ENCODE measurements around the gene NEK9.

The NEK9 gene

DNA sequence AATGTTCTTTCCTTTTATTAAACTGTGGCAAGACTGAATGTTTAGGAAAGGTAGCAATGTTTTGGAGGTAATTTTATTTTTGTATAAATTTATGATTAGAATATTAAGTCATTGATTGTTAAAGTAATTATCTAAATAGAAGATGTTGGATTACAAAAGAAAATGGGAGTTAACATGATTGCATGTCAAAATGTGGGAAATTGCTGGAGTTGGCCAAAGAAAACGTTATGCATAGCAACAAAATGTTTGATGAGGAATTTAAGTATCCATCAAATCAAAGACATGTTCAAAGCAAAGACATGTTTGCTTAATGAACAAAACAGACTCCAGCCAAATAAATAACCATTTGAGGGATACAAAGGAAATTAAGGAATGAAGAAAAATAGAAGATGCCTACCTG is 72.4 kb downstream of the NEK9 start:
- WGBS, result no CpG with 5 or more reads among the region's 1 CpG

DNA sequence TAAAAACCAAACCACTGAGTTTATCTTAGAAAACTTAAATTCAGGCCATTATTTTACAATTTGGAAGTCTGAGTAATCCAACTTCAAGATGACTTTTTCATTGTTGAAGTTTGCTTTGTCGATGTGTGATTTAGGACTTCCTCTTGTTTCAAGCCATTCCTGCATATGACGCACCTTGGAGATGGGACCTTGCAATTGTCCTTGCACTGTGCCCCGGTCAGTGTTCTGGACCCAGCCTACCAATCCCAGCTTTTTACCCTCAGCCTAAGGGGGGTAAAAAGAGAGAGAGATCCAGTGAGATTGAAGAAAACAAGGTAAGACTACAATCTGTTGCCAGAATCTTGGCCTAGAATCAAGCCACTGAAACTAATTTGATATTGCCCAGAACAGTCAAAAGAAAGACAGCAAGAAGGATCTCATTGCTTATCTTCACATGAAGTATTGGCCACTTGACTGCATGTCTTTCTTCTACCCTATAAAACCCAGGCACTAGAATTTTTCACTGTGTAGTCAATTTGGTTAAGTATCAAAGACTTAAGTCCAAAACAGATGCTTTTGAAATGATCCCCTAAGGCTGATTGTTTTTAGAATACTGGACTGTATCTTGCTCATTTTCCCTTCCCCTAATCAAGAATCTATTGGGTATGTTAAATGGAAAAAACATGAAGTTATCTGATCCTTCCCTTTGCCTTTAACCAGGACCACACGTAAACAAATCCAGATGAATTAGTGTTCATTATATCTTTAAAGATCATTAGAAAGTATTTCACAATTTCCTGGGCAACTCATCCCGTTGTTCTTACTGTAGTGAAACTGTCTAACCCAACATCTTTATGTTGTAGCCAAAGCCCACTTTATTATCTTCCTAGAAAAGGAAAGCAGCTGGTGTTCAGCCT is 73.2 kb downstream of the NEK9 start:
- no peak overlapping the region for H2AK5ac ChIP-seq (ENCODE audit: low read length, severe bottlenecking)
- H3K79me1 ChIP-seq (replicated peaks; ENCODE audit: low read length, poor library complexity, severe bottlenecking), result peaks cover 15% of the 10 kb centered on the region
- H3K23ac ChIP-seq (ENCODE audit: low read length in 2 of 2), result no peak overlapping the region
- H3K36me3 ChIP-seq (ENCODE audit: control insufficient read depth in 1 of 2, insufficient read depth in 2 of 2, low read depth in 1 of 2, low read length in 2 of 2), result peaks cover 0 to under 1% of the 10 kb centered on the region in 2 experiments
- no peak overlapping the region for H3K18ac ChIP-seq (ENCODE audit: low read depth in 1 of 2, low read length in 2 of 2)
- H3K4me2 ChIP-seq (ENCODE audit: low read length, poor library complexity, severe bottlenecking), result no peak overlapping the region
- no peak overlapping the region for H2BK120ac ChIP-seq (ENCODE audit: low read depth, low read length)
- no peak overlapping the region for H2BK12ac ChIP-seq (ENCODE audit: low read length in 2 of 2)
- DNase-seq, result peak; percentile 45
- no peak overlapping the region for H3K14ac ChIP-seq (ENCODE audit: low read length in 2 of 2)
- H4K8ac ChIP-seq (ENCODE audit: low read length), result peak overlapping the region; percentile 59
- no peak overlapping the region for H2BK5ac ChIP-seq (ENCODE audit: low read depth, low read length, poor library complexity, severe bottlenecking)
- H3K9ac ChIP-seq (ENCODE audit: low read length), result peak overlapping the region; percentile 75
- 81% methylated on average over 3 of the region's 5 CpGs for WGBS
- H3K27ac ChIP-seq (ENCODE audit: low read length, poor library complexity, severe bottlenecking), result no peak overlapping the region
- peak overlapping the region in 1 of 2 experiments; percentile 14 for H3K4me3 ChIP-seq (ENCODE audit: insufficient read depth in 1 of 2, low read depth in 1 of 2, low read length in 2 of 2)
- no peaks in the 10 kb centered on the region for H3K9me3 ChIP-seq (ENCODE audit: control insufficient read depth, low read length)
- H3K27me3 ChIP-seq (ENCODE audit: control insufficient read depth in 1 of 2, insufficient read depth in 1 of 2, low read length in 2 of 2), result no peaks in the 10 kb centered on the region
- H2BK15ac ChIP-seq (ENCODE audit: low read depth, poor library complexity, severe bottlenecking), result no peak overlapping the region
- H2AFZ ChIP-seq (ENCODE audit: low read depth, low read length), result no peak overlapping the region
- H3K4ac ChIP-seq (ENCODE audit: low read depth in 1 of 2, low read length in 2 of 2), result no peak overlapping the region
- peaks cover 4% of the 10 kb centered on the region for H3K4me1 ChIP-seq (ENCODE audit: control insufficient read depth, insufficient read depth, low read depth, low read length)
- no peak overlapping the region for H4K91ac ChIP-seq (ENCODE audit: low read length)

More for the DNA sequence above, 72.4 kb downstream of the NEK9 start:
- Histone ChIP-seq H2BK120ac (ENCODE audit: low read depth, low read length) (no peak overlapping the region), H3K4me1 (ENCODE audit: control insufficient read depth, insufficient read depth, low read depth, low read length) (peaks cover 4% of the 10 kb centered on the region), H3K23ac (ENCODE audit: low read length in 2 of 2) (no peak overlapping the region), H3K9me3 (ENCODE audit: control insufficient read depth, low read length) (no peaks in the 10 kb centered on the region), H2AFZ (ENCODE audit: low read depth, low read length) (no peak overlapping the region), H3K9ac (ENCODE audit: low read length) (peak overlapping the region; percentile 75), H2BK5ac (ENCODE audit: low read depth, low read length, poor library complexity, severe bottlenecking) (no peak overlapping the region), H3K4me3 (ENCODE audit: insufficient read depth in 1 of 2, low read depth in 1 of 2, low read length in 2 of 2) (peak overlapping the region in 1 of 2 experiments; percentile 14), H4K8ac (ENCODE audit: low read length) (no peak overlapping the region), H2BK15ac (ENCODE audit: low read depth, poor library complexity, severe bottlenecking) (no peak overlapping the region), H2BK12ac (ENCODE audit: low read length in 2 of 2) (no peak overlapping the region), H3K79me1 (replicated peaks; ENCODE audit: low read length, poor library complexity, severe bottlenecking) (peaks cover 11% of the 10 kb centered on the region), H2AK5ac (ENCODE audit: low read length, severe bottlenecking) (no peak overlapping the region), H3K4me2 (ENCODE audit: low read length, poor library complexity, severe bottlenecking) (no peak overlapping the region), H3K14ac (ENCODE audit: low read length in 2 of 2) (no peak overlapping the region), H3K27ac (ENCODE audit: low read length, poor library complexity, severe bottlenecking) (no peak overlapping the region), H3K27me3 (ENCODE audit: control insufficient read depth in 1 of 2, insufficient read depth in 1 of 2, low read length in 2 of 2) (no peaks in the 10 kb centered on the region), H4K91ac (ENCODE audit: low read length) (no peak overlapping the region), H3K18ac (ENCODE audit: low read depth in 1 of 2, low read length in 2 of 2) (no peak overlapping the region), H3K4ac (ENCODE audit: low read depth in 1 of 2, low read length in 2 of 2) (no peak overlapping the region), H3K36me3 (ENCODE audit: control insufficient read depth in 1 of 2, insufficient read depth in 2 of 2, low read depth in 1 of 2, low read length in 2 of 2) (no peaks in the 10 kb centered on the region)
- DNase-seq, result no peak

DNA sequence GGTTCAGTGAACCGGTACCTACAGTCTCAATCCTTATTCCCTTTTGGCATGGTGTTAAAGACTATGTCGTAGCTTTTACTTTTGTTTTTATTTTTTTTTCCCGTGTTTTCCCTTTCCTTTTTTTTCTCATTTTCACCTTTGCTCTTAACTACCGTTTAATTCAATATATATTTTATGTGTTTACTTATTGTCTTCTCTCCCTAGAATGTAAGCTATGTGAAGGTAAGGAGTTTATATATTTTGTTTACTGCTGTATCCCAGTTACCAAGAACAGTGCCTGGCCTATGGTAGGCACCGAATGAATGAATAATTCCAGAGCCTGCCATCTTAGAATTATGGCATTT is 75.3 kb downstream of the NEK9 start:
- no peaks in the 10 kb centered on the region for H3K9me3 ChIP-seq (ENCODE audit: control insufficient read depth, low read length)
- peaks cover 10% of the 10 kb centered on the region for H3K79me1 ChIP-seq (replicated peaks; ENCODE audit: low read length, poor library complexity, severe bottlenecking)
- H3K18ac ChIP-seq (ENCODE audit: low read depth in 1 of 2, low read length in 2 of 2), result no peak overlapping the region
- no peak overlapping the region for H2BK120ac ChIP-seq (ENCODE audit: low read depth, low read length)
- H3K4me1 ChIP-seq (ENCODE audit: control insufficient read depth, insufficient read depth, low read depth, low read length), result peaks cover 4% of the 10 kb centered on the region
- no peaks in the 10 kb centered on the region for H3K27me3 ChIP-seq (ENCODE audit: control insufficient read depth in 1 of 2, insufficient read depth in 1 of 2, low read length in 2 of 2)
- DNase-seq, result no peak
- H3K4ac ChIP-seq (ENCODE audit: low read depth in 1 of 2, low read length in 2 of 2), result peak overlapping the region in 1 of 2 experiments; percentile 68
- no peak overlapping the region for H4K91ac ChIP-seq (ENCODE audit: low read length)
- H2BK12ac ChIP-seq (ENCODE audit: low read length in 2 of 2), result no peak overlapping the region
- peak overlapping the region; percentile 63 to 79 for H3K4me3 ChIP-seq (ENCODE audit: insufficient read depth in 1 of 2, low read depth in 1 of 2, low read length in 2 of 2)
- no peak overlapping the region for H2AK5ac ChIP-seq (ENCODE audit: low read length, severe bottlenecking)
- H2AFZ ChIP-seq (ENCODE audit: low read depth, low read length), result no peak overlapping the region
- H4K8ac ChIP-seq (ENCODE audit: low read length), result peak overlapping the region; percentile 35
- no peak overlapping the region for H3K27ac ChIP-seq (ENCODE audit: low read length, poor library complexity, severe bottlenecking)
- H3K23ac ChIP-seq (ENCODE audit: low read length in 2 of 2), result no peak overlapping the region
- H3K14ac ChIP-seq (ENCODE audit: low read length in 2 of 2), result no peak overlapping the region
- H3K4me2 ChIP-seq (ENCODE audit: low read length, poor library complexity, severe bottlenecking), result peak overlapping the region; percentile 64
- H2BK5ac ChIP-seq (ENCODE audit: low read depth, low read length, poor library complexity, severe bottlenecking), result no peak overlapping the region
- no peak overlapping the region for H2BK15ac ChIP-seq (ENCODE audit: low read depth, poor library complexity, severe bottlenecking)
- WGBS, result 83% methylated on average over 1 of the region's 5 CpGs
- H3K36me3 ChIP-seq (ENCODE audit: control insufficient read depth in 1 of 2, insufficient read depth in 2 of 2, low read depth in 1 of 2, low read length in 2 of 2), result peaks cover 0 to 6% of the 10 kb centered on the region in 2 experiments
- peak overlapping the region; percentile 93 for H3K9ac ChIP-seq (ENCODE audit: low read length)

DNA sequence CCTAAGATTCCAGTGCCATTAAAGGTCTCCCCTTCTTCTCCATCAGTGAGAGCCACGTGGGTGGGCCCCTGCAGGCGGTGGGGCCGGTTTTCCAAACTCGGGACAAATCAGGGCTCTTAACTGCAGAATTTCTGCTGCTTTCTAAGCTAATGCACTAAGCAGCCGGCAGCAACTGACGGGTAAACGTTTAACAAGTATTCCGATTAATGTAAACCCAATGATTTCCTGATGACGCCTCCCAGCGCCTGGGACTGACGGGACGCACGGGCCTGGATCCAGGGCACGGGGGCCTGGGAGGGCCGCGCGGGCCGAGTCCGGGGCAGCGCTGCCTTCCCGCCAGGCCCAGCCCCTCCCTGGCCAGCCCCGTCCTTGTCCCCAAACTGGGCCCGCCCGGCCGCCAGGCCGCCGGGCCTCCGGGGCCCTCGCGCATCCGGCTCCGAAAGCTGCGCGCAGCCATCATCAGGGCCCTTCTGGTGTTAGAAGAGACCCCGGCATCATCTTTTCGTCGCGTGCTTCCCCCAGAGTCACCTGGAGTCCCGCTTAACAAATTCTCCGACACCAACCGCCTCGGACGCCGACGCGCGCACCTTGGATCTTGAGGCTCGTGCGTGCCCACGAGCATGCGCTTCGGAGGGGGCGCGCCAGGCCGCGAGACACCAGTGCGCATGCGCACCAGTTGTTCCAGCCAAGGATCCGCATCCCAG is 75.8 kb downstream of the NEK9 start, which contains the start of gene MLH3:
Gene MLH3 (minus strand): TSS at position 616 of the 704 bp plus-strand sequence. CDS start 1,812 bp downstream, outside the sequence.
- peak within 1 kb of the TSS; percentile 68 to 94 for H3K4ac ChIP-seq (ENCODE audit: low read depth in 1 of 2, low read length in 2 of 2)
- peak within 1 kb of the TSS; percentile 64 for H3K4me2 ChIP-seq (ENCODE audit: low read length, poor library complexity, severe bottlenecking)
- peak within 1 kb of the TSS in 1 of 2 experiments; percentile 69 for H3K23ac ChIP-seq (ENCODE audit: low read length in 2 of 2)
- peak within 1 kb of the TSS; percentile 49 for H4K91ac ChIP-seq (ENCODE audit: low read length)
- no peak within 1 kb of the TSS for H2AK5ac ChIP-seq (ENCODE audit: low read length, severe bottlenecking)
- DNase-seq, result peak; percentile 76
- no peaks in the 10 kb centered on the region for H3K9me3 ChIP-seq (ENCODE audit: control insufficient read depth, low read length)
- H2BK5ac ChIP-seq (ENCODE audit: low read depth, low read length, poor library complexity, severe bottlenecking), result no peak within 1 kb of the TSS
- H2BK15ac ChIP-seq (ENCODE audit: low read depth, poor library complexity, severe bottlenecking), result peak within 1 kb of the TSS; percentile 100
- peaks cover 0 to 6% of the 10 kb centered on the region in 2 experiments for H3K36me3 ChIP-seq (ENCODE audit: control insufficient read depth in 1 of 2, insufficient read depth in 2 of 2, low read depth in 1 of 2, low read length in 2 of 2)
- peak within 1 kb of the TSS; percentile 67 for H3K27ac ChIP-seq (ENCODE audit: low read length, poor library complexity, severe bottlenecking)
- WGBS, result 2% methylated on average over 58 of the region's 59 CpGs
- peak within 1 kb of the TSS; percentile 93 for H3K9ac ChIP-seq (ENCODE audit: low read length)
- no peak within 1 kb of the TSS for H2BK12ac ChIP-seq (ENCODE audit: low read length in 2 of 2)
- H4K8ac ChIP-seq (ENCODE audit: low read length), result peak within 1 kb of the TSS; percentile 35
- peaks cover 12% of the 10 kb centered on the region for H3K79me1 ChIP-seq (replicated peaks; ENCODE audit: low read length, poor library complexity, severe bottlenecking)
- H2BK120ac ChIP-seq (ENCODE audit: low read depth, low read length), result peak within 1 kb of the TSS; percentile 12
- H3K4me3 ChIP-seq (ENCODE audit: insufficient read depth in 1 of 2, low read depth in 1 of 2, low read length in 2 of 2), result peak within 1 kb of the TSS; percentile 63 to 79
- no peaks in the 10 kb centered on the region for H3K27me3 ChIP-seq (ENCODE audit: control insufficient read depth in 1 of 2, insufficient read depth in 1 of 2, low read length in 2 of 2)
- peak within 1 kb of the TSS; percentile 73 for H2AFZ ChIP-seq (ENCODE audit: low read depth, low read length)
- H3K4me1 ChIP-seq (ENCODE audit: control insufficient read depth, insufficient read depth, low read depth, low read length), result peaks cover 4% of the 10 kb centered on the region
- no peak within 1 kb of the TSS for H3K14ac ChIP-seq (ENCODE audit: low read length in 2 of 2)
- peak within 1 kb of the TSS; percentile 76 to 96 for H3K18ac ChIP-seq (ENCODE audit: low read depth in 1 of 2, low read length in 2 of 2)
